GM12878 (cell line): ENCODE data around the gene BICD1. TPM values are rescaled to one million over a fixed set of nuclear protein-coding genes. Genes with fewer than 3 reads are reported as not detected.

Source experiments
- ATAC-seq: fragments of 200-7000 bp; cut with Tn5 transposase; 3 replicates; pipeline ENCODE4 v1.9.1; 2020; ENCODE audit warnings: mild to moderate bottlenecking, moderate library complexity
- BruUV-seq: library from RNA; stranded (reverse); fragments of 400-500 nt; replicated peaks from 2 replicates; lab custom pipeline; 2021; lab: Mats Ljungman, UMichigan
- CTCF ChIA-PET: fragments of 300-600 bp; sonication (Branson Sonifier 250); formaldehyde crosslinking; extraction: SDS; loops from one replicate; lab custom pipeline; 2021; ENCODE audit warnings: inconsistent platforms; lab: Yijun Ruan, JAX
- POLR2A ChIA-PET: fragments of 350-600 bp; formaldehyde crosslinking; extraction: SDS; loops from one replicate; lab custom pipeline; 2021; ENCODE audit warnings: inconsistent platforms; lab: Charles Lee
- RAD21 ChIA-PET: fragments of 300-600 bp; sonication (Branson Sonifier 250); formaldehyde crosslinking; loops from one replicate; lab custom pipeline; 2023; ENCODE audit warnings: antibody characterized with exemption; ENCODE audit not compliant: unreplicated experiment; lab: Charles Lee
- SMC1A ChIA-PET: fragments of 300-600 bp; sonication (Branson Sonifier 250); formaldehyde crosslinking; loops from one replicate; lab custom pipeline; 2023; ENCODE audit not compliant: unreplicated experiment, uncharacterized antibody; lab: Charles Lee
- DNase-seq: peaks from one replicate; pipeline ENCODE4 v3.0.0-alpha.2; 2011; ENCODE audit warnings: low read depth, low spot score
- FAIRE-seq: peaks from 3 replicates; lab custom pipeline; 2011; peaks lifted over from hg19 to GRCh38; lab: Jason Lieb, UNC
- H2AFZ ChIP-seq: 2 replicates; pipeline ENCODE4 v1.6.0; 2011; ENCODE audit warnings: low read depth, low read length, control low read depth; ENCODE audit not compliant: control insufficient read depth
- H3K27ac ChIP-seq: 2 replicates; pipeline ENCODE4 v1.5.1; 2011; ENCODE audit warnings: control low read depth; ENCODE audit not compliant: control insufficient read depth, insufficient read depth
- H3K27me3 ChIP-seq, 2 experiments: replicated peaks in 1 of 2; 2 replicates each; pipeline versions ENCODE4 v1.6.0 to v1.6.1; 2011; ENCODE audit warnings: low read length in 1 of 2; ENCODE audit not compliant: control insufficient read depth in 2 of 2, insufficient read depth in 2 of 2
- H3K36me3 ChIP-seq, 2 experiments: 2 replicates each; pipeline ENCODE4 v1.5.1; 2011; ENCODE audit warnings: low read length in 1 of 2; ENCODE audit not compliant: control insufficient read depth in 2 of 2, insufficient read depth in 2 of 2
- H3K4me1 ChIP-seq: 2 replicates; pipeline ENCODE4 v1.6.1; 2011; ENCODE audit warnings: mild to moderate bottlenecking, low read length, moderate library complexity, mixed read lengths; ENCODE audit not compliant: control insufficient read depth, insufficient read depth
- H3K4me2 ChIP-seq: 2 replicates; pipeline ENCODE4 v1.6.0; 2011; ENCODE audit warnings: control low read depth; ENCODE audit not compliant: control insufficient read depth, insufficient read depth
- H3K4me3 ChIP-seq: fragments of 200-600 bp; sonication (generic); 2 replicates; pipeline ENCODE4 v1.5.1; 2016
- H3K79me2 ChIP-seq: 2 replicates; pipeline ENCODE4 v1.6.0; 2011; ENCODE audit warnings: low read length; ENCODE audit not compliant: control insufficient read depth, insufficient read depth
- H3K9ac ChIP-seq: 2 replicates; pipeline ENCODE4 v1.8.0; 2011; ENCODE audit warnings: low read length, control low read depth, mixed read lengths; ENCODE audit not compliant: control insufficient read depth, insufficient read depth
- H3K9me3 ChIP-seq: replicated peaks from 3 replicates; pipeline ENCODE4 v1.5.1; 2011; ENCODE audit warnings: mild to moderate bottlenecking, low read length; ENCODE audit not compliant: control insufficient read depth, insufficient read depth
- H4K20me1 ChIP-seq: 2 replicates; pipeline ENCODE4 v1.6.0; 2011; ENCODE audit not compliant: control insufficient read depth, insufficient read depth
- HDGF ChIP-seq: fragments of 450-650 bp; IDR thresholded peaks from 2 replicates; pipeline ENCODE4 v1.6.1; 2016; ENCODE audit warnings: antibody characterized with exemption
- IKZF1 ChIP-seq: fragments of 450-650 bp; conservative IDR thresholded peaks from 2 replicates; pipeline ENCODE4 v1.6.1; 2017; ENCODE audit warnings: antibody characterized with exemption, mild to moderate bottlenecking
- KLF5 ChIP-seq: fragments of 450-650 bp; IDR thresholded peaks from 2 replicates; pipeline ENCODE4 v1.6.1; 2014; ENCODE audit warnings: mild to moderate bottlenecking; ENCODE audit not compliant: partially characterized antibody
- RCOR1 ChIP-seq: conservative IDR thresholded peaks from 2 replicates; pipeline ENCODE4 v1.6.1; 2012; ENCODE audit warnings: low read depth, low read length, improper control_type of control experiment
- SIN3A ChIP-seq: IDR thresholded peaks from 2 replicates; pipeline ENCODE4 v1.6.1; 2012; ENCODE audit warnings: low read depth, low read length, improper control_type of control experiment
- ZNF24 ChIP-seq: fragments of 450-650 bp; IDR thresholded peaks from 2 replicates; pipeline ENCODE4 v1.6.1; 2017; ENCODE audit warnings: antibody characterized with exemption, mild to moderate bottlenecking
- ZNF274 ChIP-seq: IDR thresholded peaks from one replicate; pipeline ENCODE4 v1.8.0; 2011; ENCODE audit not compliant: insufficient read length, insufficient read depth
- WGBS: methylation state at CpG from one replicate; pipeline ENCODE4 v1.1.6; 2016; ENCODE audit warnings: low lambda C conversion rate; ENCODE audit not compliant: insufficient replicate concordance, insufficient coverage; ENCODE audit errors: missing lambda C conversion rate; 5-methylcytosine and 5-hydroxymethylcytosine counted together
- in situ Hi-C: fragments of 300-500 bp; cut with MboI; formaldehyde crosslinking; loops from 9 replicates; pipeline ENCODE4 v1.14.3; 2018; ENCODE audit warnings: mixed read lengths
- intact Hi-C: fragments of 100-400 bp; cut with micrococcal nuclease; formaldehyde crosslinking; loops from one replicate; pipeline ENCODE4 v1.14.2; 2022; ENCODE audit not compliant: unreplicated experiment
- polyA plus RNA-seq, 11 experiments: library from polyadenylated mRNA; depleted of rRNA in 4 of 11; unstranded in 6 of 11; stranded (reverse) in 5 of 11; fragments of >200 nt; fragmentation: Nextera tagmentation in 4 of 11; fragmentation: Illumina TruSeq in 1 of 11; extraction: Ambion mirVana in 4 of 11; extraction: Trizol in 1 of 11; gene quantifications; 1 replicate in 1 of 11; 2 replicates in 10 of 11; pipeline versions ENCODE4 v1.2.1 to v1.2.3, GENCODE V29; 2011 to 2016; ENCODE audit warnings: inconsistent platforms in 2 of 11, missing spikeins in 2 of 11, low read depth in 1 of 11
- total RNA-seq, 4 experiments: library from RNA; depleted of rRNA in 3 of 4; stranded (reverse); fragments of >200 nt in 3 of 4; fragmentation: Illumina TruSeq in 1 of 4; extraction: Trizol in 1 of 4; gene quantifications; 2 replicates each; pipeline versions ENCODE4 v1.2.1 to v1.2.3, GENCODE V29; 2013 to 2021
- TF ChIP-seq, protein P1 (sequence below): fragments of 450-650 bp; IDR thresholded peaks from 2 replicates; pipeline ENCODE4 v1.6.1; 2018; ENCODE audit warnings: mild to moderate bottlenecking, low read depth, moderate library complexity; ENCODE audit not compliant: partially characterized antibody
- TF ChIP-seq, protein P2 (sequence below): fragments of 450-650 bp; IDR thresholded peaks from 2 replicates; pipeline ENCODE4 v1.6.1; 2017; ENCODE audit warnings: mild to moderate bottlenecking, moderate library complexity
- TF ChIP-seq, protein P3 (sequence below): fragments of 450-650 bp; IDR thresholded peaks from 2 replicates; pipeline ENCODE4 v1.6.1; 2016; ENCODE audit warnings: mild to moderate bottlenecking

BICD1 gene
- total and polyA plus RNA-seq, 10 of the 15 experiments (the other 5 are each of a cell fraction or from before 2014, with no cell fraction given): 4.7 to 32.5 (median 14.4) TPM

DNA sequence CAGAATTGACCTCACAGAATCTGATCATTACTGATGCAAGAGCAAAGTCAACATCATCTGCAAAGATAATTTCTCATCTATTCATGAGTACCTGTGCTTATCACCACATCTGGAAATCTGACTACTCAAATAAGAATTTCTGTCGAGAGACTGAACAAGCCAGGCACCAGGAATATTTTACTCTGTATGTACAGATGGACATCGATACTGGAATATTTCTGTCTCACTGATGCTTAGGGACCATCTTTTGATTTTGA lies 105.2 kb downstream of the BICD1 start (continued):
- TF ChIP-seq, protein P1, sequence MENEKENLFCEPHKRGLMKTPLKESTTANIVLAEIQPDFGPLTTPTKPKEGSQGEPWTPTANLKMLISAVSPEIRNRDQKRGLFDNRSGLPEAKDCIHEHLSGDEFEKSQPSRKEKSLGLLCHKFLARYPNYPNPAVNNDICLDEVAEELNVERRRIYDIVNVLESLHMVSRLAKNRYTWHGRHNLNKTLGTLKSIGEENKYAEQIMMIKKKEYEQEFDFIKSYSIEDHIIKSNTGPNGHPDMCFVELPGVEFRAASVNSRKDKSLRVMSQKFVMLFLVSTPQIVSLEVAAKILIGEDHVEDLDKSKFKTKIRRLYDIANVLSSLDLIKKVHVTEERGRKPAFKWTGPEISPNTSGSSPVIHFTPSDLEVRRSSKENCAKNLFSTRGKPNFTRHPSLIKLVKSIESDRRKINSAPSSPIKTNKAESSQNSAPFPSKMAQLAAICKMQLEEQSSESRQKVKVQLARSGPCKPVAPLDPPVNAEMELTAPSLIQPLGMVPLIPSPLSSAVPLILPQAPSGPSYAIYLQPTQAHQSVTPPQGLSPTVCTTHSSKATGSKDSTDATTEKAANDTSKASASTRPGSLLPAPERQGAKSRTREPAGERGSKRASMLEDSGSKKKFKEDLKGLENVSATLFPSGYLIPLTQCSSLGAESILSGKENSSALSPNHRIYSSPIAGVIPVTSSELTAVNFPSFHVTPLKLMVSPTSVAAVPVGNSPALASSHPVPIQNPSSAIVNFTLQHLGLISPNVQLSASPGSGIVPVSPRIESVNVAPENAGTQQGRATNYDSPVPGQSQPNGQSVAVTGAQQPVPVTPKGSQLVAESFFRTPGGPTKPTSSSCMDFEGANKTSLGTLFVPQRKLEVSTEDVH: no peak

DNA sequence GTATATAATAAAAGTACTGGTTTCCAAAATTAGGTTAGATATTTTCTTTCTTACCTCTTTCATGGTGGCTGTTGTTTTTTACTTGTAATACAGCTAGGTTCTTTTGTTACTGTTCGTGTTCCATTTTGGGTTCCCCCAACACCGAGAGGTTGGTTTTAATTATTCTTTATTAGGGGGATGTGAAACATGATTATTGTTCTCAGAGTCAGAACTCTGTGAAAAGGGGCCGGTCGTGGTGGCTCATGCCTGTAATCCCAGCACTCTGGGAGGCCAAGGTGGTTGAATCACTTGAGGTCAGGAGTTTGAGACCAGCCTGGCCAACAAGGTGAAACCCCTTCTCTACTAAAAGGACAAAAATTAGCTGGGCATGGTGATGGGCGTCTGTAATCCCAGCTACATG lies 108.1 kb downstream of the BICD1 start:
- FAIRE-seq (no peak), ATAC-seq (no peak), DNase-seq (no peak)
- H3K9ac ChIP-seq: no peak overlapping the region
- no peak overlapping the region for H3K4me3 ChIP-seq
- H3K27me3 ChIP-seq: no peaks in the 10 kb centered on the region
- no peaks in the 10 kb centered on the region for H3K4me1 ChIP-seq
- peaks cover 0 to 4% of the 10 kb centered on the region in 2 experiments; a peak in 1 of 4 replicates for H3K36me3 ChIP-seq
- ChIA-PET SMC1A (interaction anchor here (1.9 kb wide), 1 partner anchor 9 kb away, joined by 4 read pairs; no protein-coding TSS in a partner anchor), POLR2A (interaction anchor here (0.9 kb wide), 1 partner anchor 19 kb away, joined by 4 read pairs; no protein-coding TSS in a partner anchor), CTCF (no interaction called here), RAD21 (interaction anchor here (0.7 kb wide), 1 partner anchor 852 kb away, joined by 3 read pairs; no protein-coding TSS in a partner anchor)
- BruUV-seq: no TSS peak
- intact Hi-C loops (no loop called here), in situ Hi-C loops (no loop called here)
- no peaks in the 10 kb centered on the region for H4K20me1 ChIP-seq
- no peaks in the 10 kb centered on the region for H3K79me2 ChIP-seq
- no peaks in the 10 kb centered on the region; the same call in 1 of the 3 replicates for H3K9me3 ChIP-seq
- no peak overlapping the region for H2AFZ ChIP-seq
- 83% methylated on average over 5 of the region's 5 CpGs for WGBS
- no peak overlapping the region for H3K4me2 ChIP-seq
- no peak overlapping the region for H3K27ac ChIP-seq
- TF ChIP-seq SIN3A (no peak), ZNF274 (no peak), ZNF24 (no peak), IKZF1 (no peak), RCOR1 (no peak), KLF5 (no peak), HDGF (no peak)
- TF ChIP-seq, protein P2, sequence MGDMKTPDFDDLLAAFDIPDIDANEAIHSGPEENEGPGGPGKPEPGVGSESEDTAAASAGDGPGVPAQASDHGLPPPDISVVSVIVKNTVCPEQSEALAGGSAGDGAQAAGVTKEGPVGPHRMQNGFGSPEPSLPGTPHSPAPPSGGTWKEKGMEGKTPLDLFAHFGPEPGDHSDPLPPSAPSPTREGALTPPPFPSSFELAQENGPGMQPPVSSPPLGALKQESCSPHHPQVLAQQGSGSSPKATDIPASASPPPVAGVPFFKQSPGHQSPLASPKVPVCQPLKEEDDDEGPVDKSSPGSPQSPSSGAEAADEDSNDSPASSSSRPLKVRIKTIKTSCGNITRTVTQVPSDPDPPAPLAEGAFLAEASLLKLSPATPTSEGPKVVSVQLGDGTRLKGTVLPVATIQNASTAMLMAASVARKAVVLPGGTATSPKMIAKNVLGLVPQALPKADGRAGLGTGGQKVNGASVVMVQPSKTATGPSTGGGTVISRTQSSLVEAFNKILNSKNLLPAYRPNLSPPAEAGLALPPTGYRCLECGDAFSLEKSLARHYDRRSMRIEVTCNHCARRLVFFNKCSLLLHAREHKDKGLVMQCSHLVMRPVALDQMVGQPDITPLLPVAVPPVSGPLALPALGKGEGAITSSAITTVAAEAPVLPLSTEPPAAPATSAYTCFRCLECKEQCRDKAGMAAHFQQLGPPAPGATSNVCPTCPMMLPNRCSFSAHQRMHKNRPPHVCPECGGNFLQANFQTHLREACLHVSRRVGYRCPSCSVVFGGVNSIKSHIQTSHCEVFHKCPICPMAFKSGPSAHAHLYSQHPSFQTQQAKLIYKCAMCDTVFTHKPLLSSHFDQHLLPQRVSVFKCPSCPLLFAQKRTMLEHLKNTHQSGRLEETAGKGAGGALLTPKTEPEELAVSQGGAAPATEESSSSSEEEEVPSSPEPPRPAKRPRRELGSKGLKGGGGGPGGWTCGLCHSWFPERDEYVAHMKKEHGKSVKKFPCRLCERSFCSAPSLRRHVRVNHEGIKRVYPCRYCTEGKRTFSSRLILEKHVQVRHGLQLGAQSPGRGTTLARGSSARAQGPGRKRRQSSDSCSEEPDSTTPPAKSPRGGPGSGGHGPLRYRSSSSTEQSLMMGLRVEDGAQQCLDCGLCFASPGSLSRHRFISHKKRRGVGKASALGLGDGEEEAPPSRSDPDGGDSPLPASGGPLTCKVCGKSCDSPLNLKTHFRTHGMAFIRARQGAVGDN: no peak
- TF ChIP-seq, protein P3, sequence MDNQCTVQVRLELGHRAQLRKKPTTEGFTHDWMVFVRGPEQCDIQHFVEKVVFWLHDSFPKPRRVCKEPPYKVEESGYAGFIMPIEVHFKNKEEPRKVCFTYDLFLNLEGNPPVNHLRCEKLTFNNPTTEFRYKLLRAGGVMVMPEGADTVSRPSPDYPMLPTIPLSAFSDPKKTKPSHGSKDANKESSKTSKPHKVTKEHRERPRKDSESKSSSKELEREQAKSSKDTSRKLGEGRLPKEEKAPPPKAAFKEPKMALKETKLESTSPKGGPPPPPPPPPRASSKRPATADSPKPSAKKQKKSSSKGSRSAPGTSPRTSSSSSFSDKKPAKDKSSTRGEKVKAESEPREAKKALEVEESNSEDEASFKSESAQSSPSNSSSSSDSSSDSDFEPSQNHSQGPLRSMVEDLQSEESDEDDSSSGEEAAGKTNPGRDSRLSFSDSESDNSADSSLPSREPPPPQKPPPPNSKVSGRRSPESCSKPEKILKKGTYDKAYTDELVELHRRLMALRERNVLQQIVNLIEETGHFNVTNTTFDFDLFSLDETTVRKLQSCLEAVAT: no peak
